ENCODE results near the gene EGFR.

- TF ChIP-seq CTCF (IDR thresholded peaks at IDR 0.05; ENCODE audit: low read depth, low read length, poor library complexity, severe bottlenecking), result no peak
- no peak for TF ChIP-seq EZH2phosphoT487 (IDR thresholded peaks at IDR 0.05; ENCODE audit: borderline replicate concordance, low read length)
Measured at GRCh38 chr7:55172161-55172560, 153.3 kb downstream of the EGFR start.
